Islet of Langerhans (tissue), 1 donor: ENCODE data around the gene TUBA8.
"Not testable (repeated sequence)": the region's sequence is repeated elsewhere in the genome, so short reads cannot be mapped to it uniquely, and the experiment has no call there.

Experiments
- FAIRE-seq: peaks from one replicate; lab custom pipeline; 2011; peaks lifted over from hg19 to GRCh38; lab: Jason Lieb, UNC

The TUBA8 gene

GRCh38 chr22:18106550-18107341 lies 3.9 kb upstream of the TUBA8 start:
- not testable (repeated sequence) for FAIRE-seq

- no peak for FAIRE-seq
These were observed 2.4 kb upstream of the TUBA8 start for GRCh38 chr22:18108187-18108586.

DNA sequence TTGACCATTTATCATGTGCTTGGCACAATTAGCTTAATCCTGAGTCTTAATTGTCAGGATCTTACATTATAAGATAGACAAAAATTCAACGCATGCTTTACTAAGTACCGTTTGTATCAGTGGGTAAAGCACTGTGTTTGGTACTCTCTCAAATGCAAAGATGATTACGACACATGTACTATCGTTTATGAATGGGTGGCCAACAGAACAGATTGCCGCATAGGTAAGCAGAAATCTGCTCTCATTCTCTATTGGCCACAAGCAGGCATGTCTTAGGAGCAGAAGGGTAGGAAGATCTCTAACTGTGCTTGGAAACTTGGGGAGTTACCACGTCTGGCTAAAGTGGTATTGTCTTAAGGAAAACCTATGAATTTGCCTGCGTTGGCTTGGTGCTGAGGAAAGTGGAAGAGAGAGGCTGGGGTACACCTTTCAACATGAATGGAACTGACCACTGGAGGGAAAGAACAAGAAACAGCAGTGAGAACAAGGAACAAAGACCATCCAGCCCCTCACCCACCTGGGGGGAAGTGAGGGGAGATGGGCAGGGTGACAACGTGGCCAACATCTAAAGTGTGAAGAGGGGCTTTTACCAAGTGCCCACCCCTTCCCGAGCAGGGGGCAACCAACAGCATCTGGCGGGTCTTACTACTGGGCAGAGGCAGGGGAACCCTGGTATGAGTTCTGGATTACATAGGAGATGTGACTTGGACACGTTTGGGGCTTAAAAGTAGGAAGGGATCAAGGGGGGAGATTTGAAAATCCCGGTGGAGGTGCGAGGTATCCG lies 1.0 kb upstream of the TUBA8 start:
- FAIRE-seq, result no peak

GRCh38 chr22:18110954-18111758 lies 547 bp downstream of the TUBA8 start:
- FAIRE-seq, result no peak

DNA sequence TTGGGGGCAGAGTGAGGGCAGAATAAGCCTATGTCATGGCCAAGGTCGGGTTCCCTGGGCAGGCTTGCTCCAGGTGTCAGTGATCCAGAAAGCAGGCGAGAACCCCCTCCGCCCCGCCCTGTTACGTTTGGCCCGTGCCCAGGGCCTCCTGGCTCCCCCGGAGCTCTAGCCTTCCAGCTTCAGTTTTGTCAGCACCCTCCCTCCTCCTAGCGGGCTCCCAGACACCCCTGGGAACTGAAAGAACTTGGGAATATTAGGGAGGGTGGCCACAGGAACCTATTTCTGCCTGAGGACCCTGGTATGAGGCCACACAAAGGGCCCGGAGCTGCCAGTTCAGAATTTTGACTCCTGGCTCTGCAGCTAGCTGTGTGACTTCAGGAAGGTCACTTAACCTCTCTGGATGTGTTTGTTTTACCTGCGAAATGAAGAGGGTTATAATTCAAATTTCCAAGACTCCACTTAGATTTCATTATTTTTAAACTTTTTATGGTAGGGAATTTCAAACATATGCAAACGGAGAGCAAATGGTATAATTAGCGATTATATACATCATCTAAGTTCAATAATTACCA lies 1.2 kb downstream of the TUBA8 start:
- no peak for FAIRE-seq

DNA sequence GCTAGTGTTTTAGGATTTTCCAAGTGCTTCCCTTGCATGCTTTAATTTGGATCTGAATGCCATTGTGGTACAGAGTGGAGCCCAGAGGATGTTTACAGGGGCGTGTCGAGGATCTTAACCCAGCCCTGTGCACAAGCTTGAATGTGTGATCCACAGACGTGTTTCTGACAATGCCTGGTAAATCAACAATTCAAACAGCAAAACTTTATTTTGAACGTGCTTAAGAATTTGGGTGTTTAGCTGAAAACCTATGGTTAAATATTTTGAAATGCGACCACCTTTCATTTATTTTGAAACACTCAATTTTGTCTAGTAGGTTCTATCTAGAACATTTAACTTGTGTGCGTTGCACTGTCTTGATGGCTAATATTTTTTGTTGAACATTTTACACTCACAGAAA lies 1.8 kb downstream of the TUBA8 start:
- FAIRE-seq, result no peak

- FAIRE-seq, result no peak
These were observed 3.2 kb downstream of the TUBA8 start for GRCh38 chr22:18113680-18114394.

DNA sequence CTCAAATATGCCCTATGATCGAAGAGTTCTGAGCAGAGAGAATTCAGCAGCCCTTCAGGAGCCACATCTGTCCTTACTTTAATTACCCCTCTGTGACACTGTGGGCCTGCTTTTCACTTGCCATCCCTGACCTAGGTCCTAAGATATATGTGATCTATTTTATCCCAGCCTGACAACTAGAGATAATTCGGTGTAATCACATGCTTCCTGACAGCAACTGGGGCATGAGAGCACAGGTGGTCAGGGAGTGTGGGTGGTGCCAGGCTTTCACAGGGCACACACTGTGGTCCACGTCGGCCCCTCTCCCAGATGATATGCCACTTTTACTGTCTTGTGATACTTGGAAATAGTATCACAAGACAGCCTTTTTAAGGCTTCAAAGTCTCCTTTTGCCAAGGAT lies 3.9 kb downstream of the TUBA8 start:
- no peak for FAIRE-seq

GRCh38 chr22:18114976-18115652 lies 4.5 kb downstream of the TUBA8 start:
- FAIRE-seq, result no peak

- no peak for FAIRE-seq
These were observed 5.3 kb downstream of the TUBA8 start for GRCh38 chr22:18115906-18116371.

DNA sequence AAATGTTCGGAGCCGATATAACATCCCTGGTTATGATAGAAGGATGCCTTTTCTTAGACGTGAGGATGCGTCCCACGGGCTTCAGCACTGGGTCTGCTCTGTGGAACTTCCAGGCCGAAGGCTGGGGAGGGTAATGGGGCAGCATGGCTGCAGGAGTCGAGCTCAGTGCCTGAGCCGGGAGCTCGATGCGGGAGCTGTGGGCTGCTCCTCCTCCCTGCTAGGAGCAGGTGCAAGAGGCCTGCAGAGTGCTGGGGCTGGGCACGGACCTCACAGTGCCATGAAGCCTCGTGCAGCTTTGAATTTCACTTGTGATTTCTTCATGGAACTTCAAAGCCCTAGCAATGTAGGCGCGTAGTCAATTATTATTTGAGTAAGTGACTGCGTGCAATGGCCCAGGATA lies 6.0 kb downstream of the TUBA8 start:
- no peak for FAIRE-seq

- FAIRE-seq, result no peak
These were observed 7.8 kb downstream of the TUBA8 start for GRCh38 chr22:18118345-18118915.

DNA sequence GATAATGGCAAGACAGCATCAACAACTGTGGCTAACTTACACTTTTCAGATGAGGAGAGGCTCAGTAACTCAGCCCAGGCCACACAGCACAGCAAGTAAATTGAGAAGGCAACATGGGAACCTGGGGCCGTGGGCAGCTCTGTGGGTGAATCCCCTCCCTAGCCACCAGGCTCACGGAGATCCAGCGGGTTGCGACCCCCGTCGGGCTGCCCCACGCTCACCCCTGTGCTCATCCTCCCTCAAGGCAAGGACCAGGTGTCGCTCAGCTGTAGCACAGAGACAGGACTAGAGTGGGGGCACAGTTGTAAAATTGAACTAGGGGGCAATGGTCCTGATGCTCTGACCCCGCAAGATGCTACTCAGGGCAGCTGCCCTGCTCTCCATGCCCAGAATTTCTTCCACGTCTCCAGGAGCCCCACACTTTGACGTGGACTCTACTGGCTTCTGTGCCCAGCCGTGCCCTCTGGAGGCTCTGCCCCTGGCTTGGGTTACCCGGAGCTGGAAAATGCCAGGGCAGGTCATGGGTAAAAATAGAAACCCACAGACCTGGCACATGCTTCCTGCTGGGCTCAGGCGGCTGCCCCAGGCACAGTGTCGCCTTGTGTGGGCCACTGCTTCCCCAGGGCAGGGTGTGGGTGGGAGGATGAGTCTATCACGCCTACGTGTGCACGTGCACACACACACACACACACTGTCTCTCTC lies 9.0 kb downstream of the TUBA8 start:
- no peak for FAIRE-seq

GRCh38 chr22:18120857-18121256 lies 10.2 kb downstream of the TUBA8 start:
- FAIRE-seq, result no peak

DNA sequence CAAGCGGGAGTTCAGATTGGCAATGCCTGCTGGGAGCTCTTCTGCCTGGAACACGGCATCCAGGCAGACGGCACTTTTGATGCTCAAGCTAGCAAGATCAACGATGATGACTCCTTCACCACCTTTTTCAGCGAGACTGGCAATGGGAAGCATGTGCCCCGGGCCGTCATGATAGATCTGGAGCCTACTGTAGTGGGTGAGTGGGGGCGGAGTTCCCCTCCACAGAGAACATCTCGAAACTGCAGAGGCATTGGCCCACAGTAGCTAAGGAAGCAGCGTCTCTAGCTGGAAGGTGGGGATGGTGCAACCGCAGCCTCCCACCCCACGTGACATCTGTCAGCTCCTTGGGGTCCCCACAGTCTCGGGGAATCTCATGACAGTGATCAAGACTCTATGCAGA lies 10.9 kb downstream of the TUBA8 start:
- FAIRE-seq, result no peak

DNA sequence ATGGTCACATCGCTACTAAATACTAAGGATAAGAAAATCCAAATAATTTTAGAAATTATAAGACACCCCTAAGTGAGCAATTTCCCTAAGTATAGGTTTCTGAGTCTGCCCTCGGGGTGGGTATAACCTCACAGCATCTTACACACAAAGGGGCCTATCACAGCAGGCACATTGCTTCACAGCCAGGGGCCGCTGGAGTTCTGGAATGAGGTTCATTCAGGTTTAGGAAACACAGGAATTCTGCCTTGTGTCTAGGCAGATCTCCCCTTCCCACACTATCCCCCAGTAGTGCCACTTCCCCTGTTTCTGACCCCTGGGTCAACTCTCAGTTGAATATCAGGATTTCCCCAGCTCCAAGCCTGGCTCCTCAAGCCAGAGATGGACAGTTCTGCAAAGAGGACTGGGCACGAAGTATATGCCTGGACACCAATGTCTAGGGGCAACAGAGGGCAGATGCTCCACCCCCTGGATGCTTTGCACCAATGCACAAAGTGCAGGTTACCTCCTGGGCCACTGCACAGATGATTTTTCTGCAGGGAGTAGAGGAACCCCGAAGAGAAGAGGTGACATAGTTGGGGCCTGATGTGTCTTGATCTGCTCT lies 11.4 kb downstream of the TUBA8 start:
- no peak for FAIRE-seq

GRCh38 chr22:18123476-18124025 lies 12.9 kb downstream of the TUBA8 start:
- FAIRE-seq, result not testable (repeated sequence)

DNA sequence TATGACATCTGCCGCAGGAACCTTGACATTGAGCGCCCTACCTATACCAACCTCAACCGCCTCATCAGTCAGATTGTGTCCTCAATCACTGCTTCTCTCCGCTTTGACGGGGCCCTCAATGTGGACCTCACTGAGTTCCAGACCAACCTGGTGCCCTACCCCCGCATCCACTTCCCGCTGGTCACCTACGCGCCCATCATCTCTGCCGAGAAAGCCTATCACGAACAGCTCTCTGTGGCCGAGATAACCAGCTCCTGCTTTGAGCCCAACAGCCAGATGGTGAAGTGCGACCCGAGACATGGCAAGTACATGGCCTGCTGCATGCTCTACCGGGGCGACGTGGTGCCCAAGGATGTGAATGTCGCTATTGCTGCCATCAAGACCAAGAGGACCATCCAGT lies 16.0 kb downstream of the TUBA8 start:
- FAIRE-seq, result no peak

DNA sequence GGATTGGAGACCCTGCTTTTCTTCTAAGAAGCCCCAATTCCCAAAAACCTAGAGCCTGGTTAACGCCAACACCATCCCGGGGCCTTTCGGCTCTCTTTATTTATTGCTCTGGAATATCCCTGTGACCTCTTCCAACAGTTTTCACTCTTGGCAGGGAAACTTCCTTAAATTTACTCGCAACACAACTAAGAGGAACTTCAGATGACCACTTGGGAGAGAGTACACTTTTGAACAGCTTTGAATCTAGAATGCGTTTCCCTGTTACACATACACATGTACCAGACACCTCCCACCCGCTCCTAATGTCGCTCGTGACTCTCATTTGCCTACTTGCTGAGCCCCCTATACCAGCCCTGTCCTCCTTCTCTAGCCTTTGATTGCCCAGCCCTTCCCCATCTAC lies 19.4 kb downstream of the TUBA8 start:
- no peak for FAIRE-seq
